HG02870 (cell line): ENCODE measurements around the gene NDUFV1.
"Not testable (repeated sequence)": the region's sequence is repeated elsewhere in the genome, so short reads cannot be mapped to it uniquely, and the experiment has no call there.

ENCODE experiments used
- ATAC-seq: cut with Tn5 transposase; IDR thresholded peaks from one replicate; pipeline ENCODE4 v1.9.1; 2021; ENCODE audit warnings: mild to moderate bottlenecking, moderate library complexity; ENCODE audit not compliant: unreplicated experiment

The NDUFV1 gene

GRCh38 chr11:67606492-67607295, at the start of gene NDUFV1:
TSS of gene NDUFV1 (plus strand) at chr11:67606936. CDS start at chr11:67607005, 69 bp downstream.
- peak; percentile 95 for ATAC-seq

- ATAC-seq = no peak
These were observed 48.5 kb upstream of the NDUFV1 start for GRCh38 chr11:67558084-67558772.

- peak; percentile 53 for ATAC-seq
These were observed 44.6 kb upstream of the NDUFV1 start for GRCh38 chr11:67561971-67562619.

- ATAC-seq = no peak
These were observed 43.6 kb upstream of the NDUFV1 start for GRCh38 chr11:67562963-67563704.

GRCh38 chr11:67563705-67564114, 43.0 kb upstream of the NDUFV1 start:
- ATAC-seq = not testable (repeated sequence)

GRCh38 chr11:67564230-67564629, 42.5 kb upstream of the NDUFV1 start:
- no peak for ATAC-seq

- ATAC-seq = no peak
These were observed 35.3 kb upstream of the NDUFV1 start for GRCh38 chr11:67571443-67571842.

- no peak for ATAC-seq
These were observed 34.4 kb upstream of the NDUFV1 start for GRCh38 chr11:67572305-67572704.

GRCh38 chr11:67572747-67573419, 33.9 kb upstream of the NDUFV1 start:
- no peak for ATAC-seq

GRCh38 chr11:67574938-67575337, 31.8 kb upstream of the NDUFV1 start:
- no peak for ATAC-seq

- ATAC-seq = no peak
These were observed 29.8 kb upstream of the NDUFV1 start for GRCh38 chr11:67576735-67577475.

GRCh38 chr11:67577951-67578350, 28.8 kb upstream of the NDUFV1 start:
- ATAC-seq = no peak

GRCh38 chr11:67581469-67581868, 25.3 kb upstream of the NDUFV1 start:
- no peak for ATAC-seq

GRCh38 chr11:67582011-67582410, 24.7 kb upstream of the NDUFV1 start:
- ATAC-seq = no peak

- ATAC-seq = peak; percentile 52
These were observed 23.2 kb upstream of the NDUFV1 start, which contains the start of gene GSTP1 for GRCh38 chr11:67583247-67584204. TSS of gene GSTP1 (plus strand) at chr11:67583812. CDS start at chr11:67583844, 32 bp downstream.

GRCh38 chr11:67584205-67584880, 22.4 kb upstream of the NDUFV1 start:
- no peak for ATAC-seq

- no peak for ATAC-seq
These were observed 21.6 kb upstream of the NDUFV1 start for GRCh38 chr11:67584881-67585873.
